Fibroblast of the conjunctiva (primary cell): ENCODE results near the gene SNCA.

ENCODE experiments used
- DNase-seq: peaks from one replicate; pipeline ENCODE4 v3.0.0-alpha.2; 2010; ENCODE audit warnings: low read depth

The SNCA gene

GRCh38 chr4:89836897-89837384, at the start of gene SNCA:
TSS of gene SNCA (minus strand) at chr4:89837161. CDS start at chr4:89835667, 1,494 bp downstream.
- DNase-seq = peak; percentile 16

- no peak for DNase-seq
Measured at GRCh38 chr4:89879215-89879614, 42.3 kb upstream of the SNCA start.

DNA sequence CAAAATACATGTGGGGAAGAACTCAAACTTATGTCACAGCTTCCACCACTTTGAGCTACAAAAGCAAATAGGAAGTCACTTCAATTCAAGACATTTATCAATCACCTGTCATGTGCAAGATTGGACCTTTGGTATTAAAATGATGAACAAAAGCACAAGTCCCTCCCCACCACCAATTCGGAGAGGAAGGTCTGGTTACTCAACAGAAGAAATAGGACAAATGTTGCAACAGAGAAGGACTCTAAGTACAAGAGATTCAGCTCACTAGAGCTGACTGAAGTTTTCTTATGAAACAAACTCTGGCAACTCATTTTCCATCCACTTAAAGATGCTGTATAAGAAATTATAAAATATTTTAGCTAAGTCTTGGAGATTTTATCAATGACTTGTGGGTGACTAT, 41.6 kb upstream of the SNCA start:
- no peak for DNase-seq

- no peak for DNase-seq
Measured at GRCh38 chr4:89876548-89876947, 39.6 kb upstream of the SNCA start.

GRCh38 chr4:89871211-89871610, 34.2 kb upstream of the SNCA start:
- no peak for DNase-seq

DNA sequence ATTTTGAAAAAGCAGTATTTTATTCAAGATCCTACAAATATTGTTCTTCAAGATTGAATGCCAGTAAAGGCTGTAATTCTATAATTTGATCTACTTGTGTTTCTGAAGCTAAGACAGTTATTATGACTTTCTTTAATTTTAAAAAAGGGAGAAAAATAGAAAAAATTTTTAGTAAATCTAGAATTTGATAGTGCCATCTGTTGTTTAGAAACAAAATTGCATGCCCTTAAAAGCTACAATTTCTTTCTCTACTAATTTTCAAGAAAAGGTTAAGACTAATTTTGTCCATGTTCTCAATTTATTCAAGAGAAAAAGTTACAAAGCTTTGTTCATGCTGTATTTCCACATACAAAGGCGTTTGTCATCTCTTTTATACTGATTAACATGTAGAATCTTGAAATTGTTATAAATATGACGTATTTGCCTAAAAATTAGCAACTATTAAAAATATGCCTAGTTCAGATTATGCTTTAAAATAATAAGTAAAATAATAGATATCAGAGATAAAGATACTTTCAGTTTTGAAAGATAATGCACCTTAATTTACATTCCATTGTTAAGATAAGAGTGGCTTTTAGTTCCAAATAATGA, 32.1 kb upstream of the SNCA start:
- no peak for DNase-seq

- no peak for DNase-seq
Measured at GRCh38 chr4:89868276-89868675, 31.3 kb upstream of the SNCA start.

DNA sequence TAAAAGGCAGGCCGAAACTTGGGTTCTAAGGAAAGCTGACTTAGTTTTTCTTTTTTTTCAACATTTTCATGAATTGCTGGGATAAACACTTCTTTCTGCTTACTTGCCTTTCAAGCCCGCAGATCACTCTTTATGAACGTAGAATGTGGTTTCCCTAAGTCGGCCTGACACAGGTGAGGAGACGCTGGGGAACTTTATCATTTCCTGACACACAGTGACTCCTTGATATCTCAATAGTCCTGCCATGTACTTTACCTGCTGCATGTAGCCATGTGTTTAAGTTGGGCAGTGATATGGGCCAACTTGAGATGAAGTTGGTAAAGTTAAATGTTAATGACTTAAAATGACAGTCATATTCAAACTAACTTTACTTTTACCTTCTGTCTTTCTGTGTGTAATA, 26.6 kb upstream of the SNCA start:
- DNase-seq = no peak

- no peak for DNase-seq
Measured at GRCh38 chr4:89860971-89861370, 24.0 kb upstream of the SNCA start.

DNA sequence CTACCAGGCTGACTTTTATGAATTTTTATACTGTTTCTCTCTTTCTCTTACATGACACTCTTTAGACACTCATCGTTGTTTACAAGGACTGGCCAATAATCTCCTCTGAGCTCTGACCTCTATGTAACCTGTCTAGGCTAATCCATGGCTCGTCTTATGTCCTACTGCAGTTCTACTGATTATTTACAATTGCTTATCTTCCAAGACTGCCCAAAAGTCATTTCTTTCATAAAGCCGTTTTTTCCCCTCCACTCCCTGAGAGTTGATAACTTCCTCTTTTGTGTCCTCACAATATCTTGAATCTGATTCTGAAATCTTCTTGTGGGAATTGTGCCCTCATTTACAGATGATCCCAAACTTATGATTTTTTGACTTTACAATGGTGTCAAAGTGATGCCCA, 18.3 kb upstream of the SNCA start:
- DNase-seq = no peak

- no peak for DNase-seq
Measured at GRCh38 chr4:89847571-89848325, 10.8 kb upstream of the SNCA start.

DNA sequence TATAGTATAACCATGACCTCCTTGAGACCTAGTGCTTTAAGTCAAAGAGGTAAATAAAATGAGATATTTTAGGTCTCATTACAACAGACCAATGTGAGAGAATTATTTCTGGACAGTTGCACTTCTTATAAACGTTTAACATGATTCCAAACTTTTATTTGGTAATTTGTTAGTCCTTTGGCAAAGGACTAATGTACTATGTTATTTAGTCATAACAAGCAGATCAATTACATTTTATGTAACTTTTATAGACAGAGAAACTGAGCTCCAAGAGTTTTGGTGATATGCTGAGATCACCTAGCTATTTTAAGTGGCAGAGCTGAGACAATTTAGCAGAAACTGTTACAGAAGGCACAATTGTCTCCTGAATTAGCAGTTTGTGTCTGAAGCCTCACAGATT, 2.6 kb upstream of the SNCA start:
- DNase-seq = no peak

DNA sequence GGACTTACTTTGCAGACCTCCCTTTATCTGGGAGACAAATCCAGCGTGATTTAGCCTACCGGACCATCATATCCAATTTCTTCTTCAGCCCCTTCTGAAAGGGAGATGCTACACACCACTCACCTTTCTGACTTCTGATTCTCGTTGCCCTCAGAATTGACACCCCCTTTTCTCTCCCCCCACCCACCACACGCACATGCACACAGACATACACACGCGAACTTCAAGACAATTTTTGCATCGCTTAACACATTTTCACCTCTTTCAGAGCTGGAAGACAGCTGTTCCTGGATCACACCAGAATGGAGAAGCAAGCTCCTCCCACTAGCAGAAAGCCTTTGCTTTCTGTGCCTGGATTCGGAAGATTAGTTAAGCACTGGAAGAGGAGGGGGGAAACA, 1.0 kb upstream of the SNCA start:
- DNase-seq = no peak

DNA sequence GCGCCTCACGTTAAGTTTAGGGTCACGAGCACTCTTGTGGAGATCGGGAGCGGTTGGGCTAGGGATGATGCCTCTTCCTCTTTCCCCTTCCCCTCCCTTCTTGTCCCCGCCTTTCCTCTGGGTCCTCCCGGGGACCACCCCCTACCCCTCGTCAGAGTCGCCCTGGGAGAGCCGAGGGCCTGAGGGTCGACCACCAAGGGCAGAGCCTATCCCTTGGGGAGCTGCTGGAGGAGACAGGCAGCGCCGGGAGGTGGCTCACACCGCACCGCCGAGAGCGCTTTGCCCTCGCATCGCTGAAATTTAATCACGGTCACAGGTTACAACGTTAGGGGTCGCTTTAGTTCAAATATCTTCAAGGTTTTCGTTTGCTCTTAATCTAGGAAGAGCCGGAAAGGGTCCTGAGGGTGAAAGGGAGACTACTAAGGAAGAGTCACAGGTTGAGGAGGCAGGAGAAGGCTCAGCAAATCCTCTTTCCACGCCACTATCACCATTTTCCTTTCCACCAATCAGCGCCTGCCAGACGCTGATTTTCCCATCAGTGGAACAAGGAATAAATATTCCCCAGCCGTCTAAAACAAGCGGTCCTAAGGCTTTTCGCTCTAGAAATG, 528 bp upstream of the SNCA start:
- no peak for DNase-seq

DNA sequence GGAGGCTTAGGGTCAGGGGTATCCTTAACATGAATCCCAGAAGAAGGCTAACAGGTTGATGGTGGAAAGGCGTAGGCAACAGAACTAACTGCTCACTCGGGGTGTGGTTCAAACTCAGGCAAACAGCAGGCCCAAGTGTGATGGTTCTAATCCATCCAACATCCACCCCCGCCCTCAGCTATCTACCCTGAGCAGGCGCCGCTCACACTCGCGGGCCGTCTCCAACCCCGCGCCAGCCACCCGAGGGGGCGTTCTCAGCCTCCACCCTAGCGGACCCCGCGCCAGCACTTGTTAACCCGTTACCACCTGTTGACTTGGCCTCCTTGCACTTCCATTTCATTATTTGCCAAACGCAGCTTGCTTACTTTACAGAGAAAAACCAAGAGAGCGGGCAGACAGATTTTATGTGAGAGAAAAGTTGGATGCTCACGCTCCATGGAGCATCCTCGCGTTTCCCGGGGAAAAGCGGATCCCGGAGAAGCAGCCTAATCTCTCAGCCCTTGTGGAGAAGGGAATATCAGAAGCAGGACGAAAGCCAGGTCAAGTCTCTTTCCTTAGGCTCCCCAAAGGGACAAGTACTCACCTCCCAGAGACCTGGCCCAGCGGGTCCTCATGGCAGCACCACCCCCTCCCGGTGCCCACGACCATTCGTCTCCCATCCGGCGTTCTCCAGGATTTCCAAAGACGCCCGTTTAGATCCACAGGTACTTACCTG, 773 bp downstream of the SNCA start:
- DNase-seq = no peak

DNA sequence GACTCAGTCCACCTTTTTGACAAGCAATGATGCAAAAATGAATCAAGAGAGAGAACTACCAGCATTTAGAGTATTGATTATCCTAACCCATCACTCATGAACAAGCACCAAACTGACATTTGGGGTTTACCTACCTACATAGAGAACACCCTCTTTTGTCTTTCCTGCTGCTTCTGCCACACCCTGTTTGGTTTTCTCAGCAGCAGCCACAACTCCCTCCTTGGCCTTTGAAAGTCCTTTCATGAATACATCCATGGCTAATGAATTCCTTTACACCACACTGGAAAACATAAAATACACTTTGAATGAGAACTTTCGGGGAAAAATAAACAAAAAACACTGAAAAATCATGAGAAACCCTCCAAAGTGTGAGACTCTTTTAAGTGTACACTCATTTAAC, 1.5 kb downstream of the SNCA start:
- DNase-seq = no peak

GRCh38 chr4:89834486-89835209, 2.3 kb downstream of the SNCA start:
- no peak for DNase-seq

- no peak for DNase-seq
Measured at GRCh38 chr4:89829470-89830138, 7.4 kb downstream of the SNCA start.

- DNase-seq = no peak
Measured at GRCh38 chr4:89823416-89823815, 13.5 kb downstream of the SNCA start.

GRCh38 chr4:89821612-89822011, 15.3 kb downstream of the SNCA start:
- no peak for DNase-seq

DNA sequence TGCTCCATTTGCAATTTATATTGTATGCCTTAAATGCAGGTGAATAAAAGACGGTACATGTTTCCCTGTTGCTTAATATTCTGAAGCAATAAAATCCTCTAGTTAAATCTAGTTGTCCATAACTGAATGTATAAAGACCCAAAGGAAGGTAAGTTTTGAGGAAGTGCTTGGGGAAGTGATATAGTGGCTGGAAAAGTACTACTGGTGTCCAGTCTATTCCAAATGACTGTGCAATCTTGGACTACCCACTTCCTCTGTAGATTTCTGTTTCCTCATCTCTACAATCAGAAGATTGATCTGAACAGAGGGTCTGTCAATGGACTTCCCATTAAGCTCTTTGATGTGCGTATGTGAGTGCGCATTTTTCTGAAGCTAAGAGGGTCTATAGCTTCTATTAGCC, 17.0 kb downstream of the SNCA start:
- no peak for DNase-seq

GRCh38 chr4:89814362-89814761, 22.6 kb downstream of the SNCA start:
- DNase-seq = no peak
